ENCODE data around the gene SPRN.
"Not testable (repeated sequence)": the region's sequence is repeated elsewhere in the genome, so short reads cannot be mapped to it uniquely, and the experiment has no call there.

Gene SPRN

GRCh38 chr10:133440633-133441285 lies 16.3 kb upstream of the SPRN start:
- DNase-seq (ENCODE audit: low read depth in 1 of 2, low spot score in 1 of 2) = no peak

- no peak for DNase-seq (ENCODE audit: low read depth in 1 of 2, low spot score in 1 of 2)
These were observed 15.4 kb upstream of the SPRN start for GRCh38 chr10:133439517-133440461.

- no peak for DNase-seq (ENCODE audit: low read depth in 1 of 2, low spot score in 1 of 2)
These were observed 14.4 kb upstream of the SPRN start for GRCh38 chr10:133438711-133439273.

- DNase-seq (ENCODE audit: low read depth in 1 of 2, low spot score in 1 of 2) = not testable (repeated sequence)
These were observed 8.4 kb upstream of the SPRN start for GRCh38 chr10:133432789-133433188.

- DNase-seq (ENCODE audit: low read depth in 1 of 2, low spot score in 1 of 2) = not testable (repeated sequence)
These were observed 7.6 kb upstream of the SPRN start for GRCh38 chr10:133431888-133432613.

- not testable (repeated sequence) for DNase-seq (ENCODE audit: low read depth in 1 of 2, low spot score in 1 of 2)
These were observed 5.1 kb upstream of the SPRN start for GRCh38 chr10:133429571-133429970.

GRCh38 chr10:133424102-133424501 lies 323 bp downstream of the SPRN start:
- not testable (repeated sequence) for DNase-seq (ENCODE audit: low read depth in 1 of 2, low spot score in 1 of 2)

- no peak for DNase-seq (ENCODE audit: low read depth in 1 of 2, low spot score in 1 of 2)
These were observed 1.3 kb downstream of the SPRN start for GRCh38 chr10:133422807-133423771.

- no peak for DNase-seq (ENCODE audit: low read depth in 1 of 2, low spot score in 1 of 2)
These were observed 2.1 kb downstream of the SPRN start for GRCh38 chr10:133422223-133422806.

- DNase-seq (ENCODE audit: low read depth in 1 of 2, low spot score in 1 of 2) = no peak
These were observed 2.8 kb downstream of the SPRN start for GRCh38 chr10:133421336-133422222.

- no peak for DNase-seq (ENCODE audit: low read depth in 1 of 2, low spot score in 1 of 2)
These were observed 3.8 kb downstream of the SPRN start for GRCh38 chr10:133420579-133420978.

GRCh38 chr10:133420028-133420427 lies 4.4 kb downstream of the SPRN start:
- DNase-seq (ENCODE audit: low read depth in 1 of 2, low spot score in 1 of 2) = no peak

- no peak for DNase-seq (ENCODE audit: low read depth in 1 of 2, low spot score in 1 of 2)
These were observed 5.0 kb downstream of the SPRN start for GRCh38 chr10:133419211-133419950.

- no peak for DNase-seq (ENCODE audit: low read depth in 1 of 2, low spot score in 1 of 2)
These were observed 6.0 kb downstream of the SPRN start for GRCh38 chr10:133418289-133418993.

GRCh38 chr10:133415752-133416151 lies 8.7 kb downstream of the SPRN start:
- DNase-seq (ENCODE audit: low read depth in 1 of 2, low spot score in 1 of 2) = no peak

GRCh38 chr10:133414401-133414800 lies 10.0 kb downstream of the SPRN start:
- not testable (repeated sequence) for DNase-seq (ENCODE audit: low read depth in 1 of 2, low spot score in 1 of 2)

GRCh38 chr10:133412381-133412711 lies 12.1 kb downstream of the SPRN start:
- no peak for DNase-seq (ENCODE audit: low read depth in 1 of 2, low spot score in 1 of 2)

Measured in stimulated activated CD4-positive, alpha-beta T cell treated with anti-CD3 and anti-CD28 coated beads, Interleukin-15, amount 100 ng/mL, for 1 hour (primary cell).